ENCODE results near the gene MAGEB5.
"Not testable (repeated sequence)": the region's sequence is repeated elsewhere in the genome, so short reads cannot be mapped to it uniquely, and the experiment has no call there.

The MAGEB5 gene, protein sequence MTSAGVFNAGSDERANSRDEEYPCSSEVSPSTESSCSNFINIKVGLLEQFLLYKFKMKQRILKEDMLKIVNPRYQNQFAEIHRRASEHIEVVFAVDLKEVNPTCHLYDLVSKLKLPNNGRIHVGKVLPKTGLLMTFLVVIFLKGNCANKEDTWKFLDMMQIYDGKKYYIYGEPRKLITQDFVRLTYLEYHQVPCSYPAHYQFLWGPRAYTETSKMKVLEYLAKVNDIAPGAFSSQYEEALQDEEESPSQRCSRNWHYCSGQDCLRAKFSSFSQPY

DNA sequence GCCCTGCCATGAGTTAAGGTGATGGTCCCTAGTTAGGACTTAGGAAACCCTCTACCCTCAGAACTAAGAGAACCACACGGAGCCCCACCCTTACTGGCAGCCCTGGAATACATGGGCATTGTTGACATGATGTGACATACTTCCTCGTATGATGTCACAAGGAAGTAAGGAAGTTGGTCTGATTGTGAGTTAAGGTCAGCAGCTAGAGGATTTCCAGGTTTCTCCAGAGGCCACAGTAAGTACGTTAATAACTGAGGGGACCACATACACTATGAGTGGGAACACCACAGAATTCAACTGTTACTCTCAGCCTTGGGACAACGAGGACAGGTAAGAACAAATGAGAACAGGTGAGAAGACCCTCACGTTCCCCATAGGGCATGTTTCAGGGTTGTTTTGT is at the start of gene MAGEB5:
TSS of gene MAGEB5 (plus strand) at position 301 of the 400 bp plus-strand sequence. CDS start 1,133 bp downstream, outside the sequence.
- DNase-seq: no peak

DNA sequence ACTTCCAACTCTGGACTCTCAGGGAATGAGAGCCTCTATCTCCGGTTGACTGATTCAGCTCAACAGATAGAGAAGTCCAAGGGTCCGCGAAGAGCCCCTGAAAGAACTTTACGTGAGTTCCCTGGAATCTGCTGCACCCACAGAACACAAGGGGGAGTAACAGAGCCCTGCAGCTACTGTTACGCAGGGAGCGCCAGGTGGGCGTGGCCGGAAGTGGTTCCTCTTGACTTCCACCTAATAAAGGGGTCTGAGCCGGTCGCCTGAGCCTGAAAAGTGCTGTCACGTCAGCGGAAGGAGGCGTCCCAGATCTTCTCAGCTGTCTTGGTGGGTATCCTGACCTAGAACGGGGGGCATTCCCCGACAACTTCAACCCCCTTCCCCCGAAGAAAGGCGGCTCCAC is 23.8 kb upstream of the MAGEB5 start, which contains the start of gene MAGEB6:
TSS of gene MAGEB6 (plus strand) at position 237 of the 400 bp plus-strand sequence. CDS start 1,407 bp downstream, outside the sequence.
- DNase-seq: no peak

DNA sequence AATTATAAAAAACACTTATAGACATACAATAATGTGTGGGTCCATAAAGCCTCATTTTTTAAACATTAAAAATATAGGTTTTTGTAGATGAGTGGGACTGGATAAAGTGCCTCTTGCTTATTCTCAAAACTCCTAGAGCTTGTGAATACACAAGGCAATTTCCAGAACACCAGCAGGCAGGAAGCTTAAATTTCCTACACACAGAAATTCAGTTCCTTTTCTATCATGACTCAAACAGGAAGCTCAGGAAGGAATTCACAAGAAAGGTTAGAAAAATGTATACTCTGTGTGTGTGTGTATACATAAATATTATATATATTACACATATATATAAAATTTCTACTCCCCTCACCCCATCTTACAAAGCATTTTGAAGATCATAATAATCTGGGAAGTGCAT is 12.4 kb upstream of the MAGEB5 start:
- DNase-seq: no peak

DNA sequence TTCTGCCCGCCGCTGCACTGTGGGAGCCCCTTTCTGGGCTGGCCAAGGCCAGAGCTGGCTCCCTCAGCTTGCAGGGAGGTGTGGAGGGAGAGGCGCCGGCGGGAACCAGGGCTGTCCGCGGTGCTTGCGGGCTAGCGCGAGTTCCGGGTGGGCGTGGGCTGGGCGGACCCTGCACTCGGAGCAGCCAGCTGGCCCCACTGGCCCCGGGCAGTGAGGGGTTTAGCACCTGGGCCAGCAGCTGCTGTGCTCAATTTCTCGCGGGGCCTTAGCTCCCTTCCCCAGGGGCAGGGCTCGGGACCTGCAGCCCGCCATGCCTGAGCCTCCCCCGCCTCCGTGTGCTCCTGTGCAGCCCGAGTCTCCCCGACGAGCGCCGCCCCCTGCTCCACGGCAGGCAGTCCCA is 11.3 kb upstream of the MAGEB5 start:
- not testable (repeated sequence) for DNase-seq

DNA sequence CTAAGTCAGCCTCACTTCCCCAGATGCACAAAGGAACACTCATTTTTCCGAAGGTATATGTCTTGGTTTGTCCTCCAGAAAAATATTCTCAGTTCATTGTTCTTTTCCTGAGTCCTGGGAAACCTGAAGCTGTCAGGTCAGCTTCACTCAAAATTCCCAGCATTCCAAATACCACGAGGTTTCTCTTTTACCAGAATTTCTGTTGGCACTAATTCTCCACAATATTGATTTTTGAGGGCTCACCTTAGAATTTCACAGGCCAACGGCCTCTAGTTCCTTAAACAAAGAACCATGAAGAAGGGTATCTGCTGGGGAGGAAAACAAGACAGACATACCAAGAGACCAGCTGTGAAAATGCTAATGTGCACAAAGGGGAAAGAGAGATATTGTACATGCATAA is 8.0 kb upstream of the MAGEB5 start:
- no peak for DNase-seq

DNA sequence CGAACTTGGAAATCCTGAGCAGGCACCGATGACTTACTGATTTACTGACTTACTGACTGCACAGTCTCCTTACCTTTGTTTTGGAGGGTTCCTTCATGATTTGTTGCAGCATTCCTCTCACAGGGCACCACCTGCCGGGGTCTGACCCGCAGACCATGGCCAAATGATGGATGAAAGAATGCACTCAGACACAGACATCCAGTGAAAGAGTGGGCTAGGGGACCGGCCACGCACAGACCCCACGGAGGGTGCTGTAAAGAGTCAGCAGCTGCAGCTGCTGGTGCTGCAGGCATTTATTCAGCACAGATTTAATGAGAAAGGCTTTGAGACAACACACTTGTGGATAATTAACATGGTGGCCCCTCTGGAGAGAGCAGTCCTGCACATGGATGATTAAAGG is 3.4 kb downstream of the MAGEB5 start:
- no peak for DNase-seq

DNA sequence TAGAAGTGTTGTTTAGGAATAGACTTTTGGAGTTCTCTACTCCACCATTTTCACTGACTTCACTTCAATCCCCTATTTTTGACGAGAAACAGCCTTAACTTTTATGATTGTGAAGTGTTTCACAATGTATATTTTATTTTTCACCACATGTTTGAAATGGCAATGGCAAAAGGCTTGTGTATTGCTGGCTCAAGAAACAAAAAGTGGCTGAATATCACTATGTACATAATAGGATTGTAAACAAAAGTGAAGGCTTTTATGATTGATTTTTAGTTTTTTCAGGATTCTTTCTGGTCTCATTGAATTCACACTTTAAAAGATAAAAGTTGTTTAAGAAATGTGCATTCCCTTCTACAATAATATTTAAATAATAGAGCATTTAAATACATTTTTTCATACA is 18.2 kb downstream of the MAGEB5 start:
- DNase-seq: no peak

DNA sequence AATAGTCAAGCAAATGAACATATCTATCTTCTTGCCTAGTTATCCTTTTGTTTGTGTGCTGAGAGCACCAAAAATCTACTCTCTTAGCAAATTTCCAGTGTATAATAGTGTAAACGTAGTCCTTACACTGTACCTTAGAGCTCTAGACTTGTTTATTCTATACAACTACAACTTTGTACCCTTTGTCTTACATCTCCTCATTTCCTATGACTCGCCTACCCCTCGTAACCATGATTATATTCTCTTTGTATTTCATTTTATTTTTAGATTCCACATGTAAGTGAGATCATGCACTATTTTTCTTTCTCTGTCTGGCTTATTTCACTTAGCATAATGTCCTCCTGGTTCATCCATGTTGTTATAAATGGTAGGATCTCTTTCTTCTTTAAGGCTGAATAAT is 37.6 kb downstream of the MAGEB5 start:
- DNase-seq: no peak

DNA sequence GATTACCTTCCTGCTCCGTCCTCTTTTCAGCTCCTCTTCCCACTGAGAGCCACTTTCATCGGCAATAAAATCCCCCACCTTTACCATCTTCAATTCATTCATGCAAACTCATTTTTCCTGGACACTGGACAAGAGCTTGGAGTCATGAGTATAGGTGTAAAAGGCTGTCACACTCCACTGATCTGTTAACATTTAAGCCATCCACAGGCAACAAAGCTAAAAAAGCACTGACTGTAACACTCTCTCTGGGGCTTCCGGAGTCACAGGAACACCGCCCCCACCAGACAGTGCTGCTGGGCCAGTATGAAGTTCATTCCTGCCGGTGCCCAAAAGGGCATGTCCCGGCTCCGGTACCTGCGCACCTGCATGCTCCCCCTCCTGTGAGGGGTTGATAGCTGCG is 38.5 kb downstream of the MAGEB5 start:
- no peak for DNase-seq

DNA sequence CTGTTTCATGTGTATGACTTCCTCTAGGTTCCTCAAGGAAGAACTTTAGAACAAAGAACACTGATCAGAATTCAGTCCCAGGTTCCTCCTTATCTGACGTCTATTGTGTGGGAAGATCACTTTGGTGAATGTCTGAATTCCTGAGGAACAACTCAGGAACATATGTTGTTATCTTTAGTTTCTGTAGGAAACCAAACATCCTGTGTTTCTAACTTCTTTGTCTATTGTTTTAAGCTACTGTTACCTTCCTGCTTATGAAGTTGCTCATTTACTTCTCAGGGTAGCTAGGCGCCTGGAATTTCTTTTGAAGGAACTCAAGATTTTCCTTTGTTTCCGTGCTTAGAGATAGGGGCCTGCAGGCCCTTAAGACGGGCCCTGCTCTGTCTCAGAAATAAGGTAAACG is 46.2 kb downstream of the MAGEB5 start:
- no peak for DNase-seq
